H9 (cell line): ENCODE data around the gene CHPF2. TPM values are rescaled to one million over a fixed set of nuclear protein-coding genes. Genes with fewer than 3 reads are reported as not detected.

Source experiments
- DNase-seq: peaks from one replicate; pipeline ENCODE4 v3.0.0-alpha.2; 2017
- H2AFZ ChIP-seq: one replicate; pipeline ENCODE4 v1.6.1; 2013; ENCODE audit warnings: mild to moderate bottlenecking, low read length, control low read depth, moderate library complexity
- H2AK5ac ChIP-seq: 2 replicates; pipeline ENCODE4 v1.6.1; 2013; ENCODE audit warnings: low read length, control low read depth, mixed read lengths; ENCODE audit not compliant: insufficient read length
- H2BK120ac ChIP-seq: one replicate; pipeline ENCODE4 v1.6.1; 2013; ENCODE audit warnings: low read depth, mild to moderate bottlenecking, low read length, control low read depth, inconsistent platforms; ENCODE audit not compliant: poor library complexity, severe bottlenecking
- H2BK12ac ChIP-seq: 2 replicates; pipeline ENCODE4 v1.6.1; 2013; ENCODE audit warnings: low read length, control low read depth, mixed read lengths, low read depth; ENCODE audit not compliant: insufficient read length
- H2BK15ac ChIP-seq: 2 replicates; pipeline ENCODE4 v1.6.1; 2013; ENCODE audit warnings: low read depth, low read length, control low read depth
- H2BK20ac ChIP-seq: one replicate; pipeline ENCODE4 v1.6.1; 2013; ENCODE audit warnings: low read depth, mild to moderate bottlenecking, low read length, control low read depth, inconsistent platforms; ENCODE audit not compliant: poor library complexity, severe bottlenecking
- H2BK5ac ChIP-seq: 2 replicates; pipeline ENCODE4 v1.6.1; 2013; ENCODE audit warnings: low read length, control low read depth, mixed read lengths; ENCODE audit not compliant: insufficient read length
- H3K14ac ChIP-seq: 2 replicates; pipeline ENCODE4 v1.6.1; 2013; ENCODE audit warnings: low read length, control low read depth; ENCODE audit not compliant: insufficient read depth
- H3K18ac ChIP-seq: 2 replicates; pipeline ENCODE4 v1.6.1; 2013; ENCODE audit warnings: low read depth, mild to moderate bottlenecking, mixed read lengths, low read length, control low read depth; ENCODE audit not compliant: insufficient read length
- H3K23ac ChIP-seq: 2 replicates; pipeline ENCODE4 v1.6.1; 2013; ENCODE audit warnings: low read length, control low read depth, mixed read lengths, low read depth; ENCODE audit not compliant: insufficient read length
- H3K23me2 ChIP-seq: 2 replicates; pipeline ENCODE4 v1.6.1; 2013; ENCODE audit warnings: low read depth, mild to moderate bottlenecking, mixed read lengths, low read length, control low read depth; ENCODE audit not compliant: insufficient read length, poor library complexity, severe bottlenecking
- H3K27ac ChIP-seq: 2 replicates; pipeline ENCODE4 v1.5.1; 2013; ENCODE audit warnings: low read length, control low read depth, mixed read lengths, low read depth; ENCODE audit not compliant: insufficient read length
- H3K27me3 ChIP-seq: 2 replicates; pipeline ENCODE4 v1.6.1; 2013; ENCODE audit warnings: low read length, control low read depth, inconsistent platforms; ENCODE audit not compliant: insufficient read depth
- H3K4ac ChIP-seq: 2 replicates; pipeline ENCODE4 v1.6.1; 2013; ENCODE audit warnings: low read depth, mild to moderate bottlenecking, control low read depth, inconsistent platforms, low read length, moderate library complexity
- H3K4me1 ChIP-seq: 2 replicates; pipeline ENCODE4 v1.6.1; 2013; ENCODE audit warnings: low read length, control low read depth, inconsistent platforms; ENCODE audit not compliant: insufficient read depth
- H3K4me2 ChIP-seq: 2 replicates; pipeline ENCODE4 v1.6.1; 2013; ENCODE audit warnings: low read length, control low read depth, mixed read lengths; ENCODE audit not compliant: insufficient read length, insufficient read depth
- H3K56ac ChIP-seq: 2 replicates; pipeline ENCODE4 v1.6.1; 2013; ENCODE audit warnings: low read depth, mild to moderate bottlenecking, mixed read lengths, low read length, control low read depth; ENCODE audit not compliant: insufficient read length
- H3K79me1 ChIP-seq: 2 replicates; pipeline ENCODE4 v1.6.1; 2013; ENCODE audit warnings: low read depth, mild to moderate bottlenecking, moderate library complexity, low read length, control low read depth, inconsistent platforms; ENCODE audit not compliant: insufficient read depth, poor library complexity, severe bottlenecking
- H3K79me2 ChIP-seq: 2 replicates; pipeline ENCODE4 v1.6.1; 2013; ENCODE audit warnings: low read length, control low read depth, inconsistent platforms; ENCODE audit not compliant: insufficient read depth
- H3K9ac ChIP-seq: 2 replicates; pipeline ENCODE4 v1.6.1; 2013; ENCODE audit warnings: low read length, control low read depth, mixed read lengths; ENCODE audit not compliant: insufficient read length; ENCODE audit errors: extremely low read depth
- H3K9me3 ChIP-seq: one replicate; pipeline ENCODE4 v1.6.1; 2013; ENCODE audit warnings: low read depth, low read length, inconsistent platforms; ENCODE audit not compliant: control insufficient read depth
- H3T11ph ChIP-seq: one replicate; pipeline ENCODE4 v1.6.1; 2013; ENCODE audit warnings: mild to moderate bottlenecking, low read length, control low read depth, inconsistent platforms
- H4K20me1 ChIP-seq: one replicate; pipeline ENCODE4 v1.6.1; 2013; ENCODE audit not compliant: control insufficient read depth, insufficient read length, insufficient read depth
- H4K5ac ChIP-seq: 2 replicates; pipeline ENCODE4 v1.6.1; 2013; ENCODE audit warnings: low read depth, mild to moderate bottlenecking, mixed read lengths, low read length, control low read depth; ENCODE audit not compliant: insufficient read length
- H4K8ac ChIP-seq: replicated peaks from 2 replicates; pipeline ENCODE4 v1.6.1; 2013; ENCODE audit warnings: low read length, control low read depth, mixed read lengths, low read depth; ENCODE audit not compliant: insufficient read length
- H4K91ac ChIP-seq: 2 replicates; pipeline ENCODE4 v1.6.1; 2013; ENCODE audit warnings: low read depth, mild to moderate bottlenecking, moderate library complexity, mixed read lengths, low read length, control low read depth; ENCODE audit not compliant: insufficient read length
- H3K27ac Mint-ChIP-seq, 3 experiments: 2 replicates in 2 of 3; 3 replicates in 1 of 3; pipeline ENCODE4 v1.8.0; 2020 to 2021; ENCODE audit warnings: mixed read lengths in 3 of 3, mild to moderate bottlenecking in 1 of 3, moderate library complexity in 1 of 3
- H3K27me3 Mint-ChIP-seq: 2 replicates; pipeline ENCODE4 v1.8.0; 2021; ENCODE audit warnings: low read depth, mild to moderate bottlenecking, moderate library complexity, mixed read lengths
- H3K36me3 Mint-ChIP-seq, 3 experiments: 2 replicates in 2 of 3; 3 replicates in 1 of 3; pipeline ENCODE4 v1.8.0; 2020 to 2021; ENCODE audit warnings: low read depth in 3 of 3, mixed read lengths in 3 of 3; ENCODE audit not compliant: insufficient read depth in 1 of 3
- H3K4me1 Mint-ChIP-seq, 2 experiments: 2 replicates each; pipeline ENCODE4 v1.8.0; 2020; ENCODE audit warnings: mixed read lengths in 2 of 2
- H3K4me3 Mint-ChIP-seq, 2 experiments: 2 replicates in 1 of 2; 3 replicates in 1 of 2; pipeline ENCODE4 v1.8.0; 2020 to 2021; ENCODE audit warnings: mild to moderate bottlenecking in 2 of 2, mixed read lengths in 2 of 2, moderate library complexity in 1 of 2
- H3K9me3 Mint-ChIP-seq, 2 experiments: 2 replicates in 1 of 2; 3 replicates in 1 of 2; pipeline ENCODE4 v1.8.0; 2020; ENCODE audit warnings: mild to moderate bottlenecking in 2 of 2, mixed read lengths in 2 of 2, moderate library complexity in 1 of 2
- CTCF ChIP-seq: fragments of 200-600 bp; sonication (generic); conservative IDR thresholded peaks from 3 replicates; pipeline ENCODE4 v1.8.0; 2021; ENCODE audit warnings: antibody characterized with exemption, mild to moderate bottlenecking
- WGBS: extraction: QIAGEN DNeasy Blood & Tissue Kit; methylation state at CpG from one replicate; pipeline ENCODE4 v1.1.7; 2013; ENCODE audit warnings: missing lambda C conversion rate, low lambda C conversion rate, mixed read lengths; ENCODE audit not compliant: insufficient read length; ENCODE audit errors: extremely low coverage; 5-methylcytosine and 5-hydroxymethylcytosine counted together
- total RNA-seq: library from RNA; stranded (reverse); gene quantifications from 2 replicates; pipeline ENCODE4 v1.2.1, GENCODE V29; 2021

The CHPF2 gene
- total RNA-seq, 1 experiment from 2014 or later: 25.7 TPM

DNA sequence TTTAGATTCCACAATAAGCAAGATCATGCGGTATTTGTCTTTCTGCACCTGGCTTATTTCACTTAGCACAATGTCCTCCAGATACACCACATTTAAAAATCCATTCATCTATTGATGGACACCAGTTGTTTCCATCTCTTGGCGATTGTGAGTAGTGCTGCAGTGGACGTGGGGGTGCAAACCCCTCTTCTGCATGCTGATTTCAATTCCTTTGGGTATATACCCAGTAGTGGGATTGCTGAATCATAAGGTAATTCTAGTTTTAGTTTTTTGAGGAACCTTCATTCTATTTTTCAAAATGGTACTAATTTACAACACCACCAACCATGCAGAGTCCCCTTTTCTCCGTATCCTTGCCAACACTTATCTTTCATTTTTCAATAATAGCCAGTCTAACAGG is 43.2 kb upstream of the CHPF2 start:
- Histone ChIP-seq H3K9me3 (no peaks in the 10 kb centered on the region), H3K56ac (no peak overlapping the region), H2AFZ (no peak overlapping the region), H3K79me1 (no peaks in the 10 kb centered on the region), H2BK15ac (no peak overlapping the region), H3K23ac (no peak overlapping the region), H3K27ac (no peak overlapping the region), H3K4me1 (no peaks in the 10 kb centered on the region), H4K91ac (no peak overlapping the region), H3K23me2 (no peaks in the 10 kb centered on the region), H3K79me2 (no peaks in the 10 kb centered on the region), H3K9ac (no peak overlapping the region), H3K4ac (no peak overlapping the region), H2BK20ac (no peak overlapping the region), H3K18ac (no peak overlapping the region), H4K8ac (no peak overlapping the region), H2BK120ac (no peak overlapping the region), H3K4me2 (no peak overlapping the region), H4K5ac (no peak overlapping the region), H2BK12ac (no peak overlapping the region), H2AK5ac (no peak overlapping the region), H4K20me1 (no peaks in the 10 kb centered on the region), H2BK5ac (no peak overlapping the region), H3T11ph (no peak overlapping the region), H3K14ac (no peak overlapping the region), H3K27me3 (no peaks in the 10 kb centered on the region)
- Mint-ChIP-seq H3K9me3 (no peaks in the 10 kb centered on the region), H3K27me3 (peaks cover 32% of the 10 kb centered on the region), H3K36me3 (no peaks in the 10 kb centered on the region; a peak in 1 of 7 replicates), H3K4me3 (no peak overlapping the region), H3K4me1 (no peaks in the 10 kb centered on the region), H3K27ac (no peak overlapping the region)
- DNase-seq: no peak
- TF ChIP-seq CTCF: no peak
- WGBS: no CpG with 5 or more reads among the region's 4 CpGs
